ENCODE data around the gene BARX2.
A peak's percentile ranks its signal among the peaks of the same experiment; 100 is the strongest.

The BARX2 gene

GRCh38 chr11:129440028-129440713 is 64.5 kb downstream of the BARX2 start:
- peak; percentile 56 for DNase-seq (ENCODE audit: low read depth, low spot score)

- DNase-seq (ENCODE audit: low read depth, low spot score): no peak
Observed at GRCh38 chr11:129442171-129442570, 66.5 kb downstream of the BARX2 start.

GRCh38 chr11:129443276-129443675 is 67.6 kb downstream of the BARX2 start:
- DNase-seq (ENCODE audit: low read depth, low spot score): no peak

GRCh38 chr11:129444274-129444673 is 68.6 kb downstream of the BARX2 start:
- no peak for DNase-seq (ENCODE audit: low read depth, low spot score)

- no peak for DNase-seq (ENCODE audit: low read depth, low spot score)
Observed at GRCh38 chr11:129445226-129445625, 69.6 kb downstream of the BARX2 start.

GRCh38 chr11:129446572-129446971 is 70.9 kb downstream of the BARX2 start:
- no peak for DNase-seq (ENCODE audit: low read depth, low spot score)

GRCh38 chr11:129447654-129448239 is 72.1 kb downstream of the BARX2 start:
- DNase-seq (ENCODE audit: low read depth, low spot score): no peak

- DNase-seq (ENCODE audit: low read depth, low spot score): no peak
Observed at GRCh38 chr11:129451524-129451923, 75.9 kb downstream of the BARX2 start.

GRCh38 chr11:129453293-129453721 is 77.7 kb downstream of the BARX2 start:
- DNase-seq (ENCODE audit: low read depth, low spot score): peak; percentile 35

- DNase-seq (ENCODE audit: low read depth, low spot score): no peak
Observed at GRCh38 chr11:129455101-129455500, 79.5 kb downstream of the BARX2 start.

GRCh38 chr11:129455756-129456655 is 80.4 kb downstream of the BARX2 start:
- DNase-seq (ENCODE audit: low read depth, low spot score): no peak

- no peak for DNase-seq (ENCODE audit: low read depth, low spot score)
Observed at GRCh38 chr11:129457321-129457720, 81.7 kb downstream of the BARX2 start.

GRCh38 chr11:129458278-129458677 is 82.6 kb downstream of the BARX2 start:
- no peak for DNase-seq (ENCODE audit: low read depth, low spot score)

GRCh38 chr11:129458756-129459535 is 83.3 kb downstream of the BARX2 start:
- DNase-seq (ENCODE audit: low read depth, low spot score): no peak

GRCh38 chr11:129460714-129461113 is 85.1 kb downstream of the BARX2 start:
- no peak for DNase-seq (ENCODE audit: low read depth, low spot score)

GRCh38 chr11:129484068-129484467 is 108.4 kb downstream of the BARX2 start:
- no peak for DNase-seq (ENCODE audit: low read depth, low spot score)

GRCh38 chr11:129489249-129489648 is 113.6 kb downstream of the BARX2 start:
- no peak for DNase-seq (ENCODE audit: low read depth, low spot score)

- DNase-seq (ENCODE audit: low read depth, low spot score): no peak
Observed at GRCh38 chr11:129490004-129490403, 114.4 kb downstream of the BARX2 start.

GRCh38 chr11:129493746-129494145 is 118.1 kb downstream of the BARX2 start:
- DNase-seq (ENCODE audit: low read depth, low spot score): no peak

Measured in iPS DF 19.7 (cell line).